UCSD-AML1 (cell line): Measurements from ENCODE around the gene MFSD11.
"Not testable (repeated sequence)": the region's sequence is repeated elsewhere in the genome, so short reads cannot be mapped to it uniquely, and the experiment has no call there.

Experiments used
- DNase-seq: peaks from one replicate; lab custom pipeline; 2025; ENCODE audit not compliant: unreplicated experiment; lab: John Stamatoyannopoulos, UW

MFSD11 gene

GRCh38 chr17:76707985-76708807, 29.7 kb upstream of the MFSD11 start:
- DNase-seq: no peak

GRCh38 chr17:76709077-76709950, 28.6 kb upstream of the MFSD11 start:
- no peak for DNase-seq

- not testable (repeated sequence) for DNase-seq
Observed at GRCh38 chr17:76709951-76710862, 27.7 kb upstream of the MFSD11 start.

DNA sequence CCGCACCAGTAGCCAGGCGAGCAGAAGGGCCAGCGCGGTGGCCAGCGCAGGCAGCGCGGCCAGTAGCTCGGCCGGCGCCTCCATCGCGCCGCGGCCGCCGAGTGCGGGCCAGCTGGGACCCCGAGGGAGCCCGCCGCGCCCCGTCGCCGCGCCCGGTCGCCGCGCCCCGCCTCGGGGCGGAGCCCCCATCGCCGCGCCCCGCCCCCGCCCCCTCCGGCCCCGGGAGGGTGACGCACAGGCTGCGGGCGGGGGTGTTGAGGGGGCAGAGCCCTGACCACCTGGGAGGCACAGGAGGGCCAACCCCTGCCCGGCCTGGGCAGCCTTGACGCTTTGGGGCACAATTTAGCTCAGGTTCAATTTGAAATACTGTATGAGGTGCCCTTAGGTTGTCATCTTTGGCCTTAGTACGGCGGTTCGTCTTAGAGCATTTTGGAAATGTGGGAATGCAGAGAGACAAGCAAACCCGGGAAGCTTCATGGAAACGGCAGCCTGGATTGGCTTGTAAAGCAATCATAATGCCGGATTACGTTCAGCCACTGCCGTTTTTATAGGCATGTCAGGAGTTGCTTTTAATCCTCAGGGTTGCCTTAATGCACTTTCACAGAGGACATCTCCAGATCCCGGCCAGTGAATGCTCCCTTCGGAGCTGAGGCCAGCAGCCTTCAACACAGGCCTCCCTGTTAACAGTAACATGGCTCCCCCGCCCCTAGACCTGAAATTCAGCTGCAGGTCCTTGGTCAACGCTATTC, 26.9 kb upstream of the MFSD11 start, which contains the start of gene MXRA7:
Gene MXRA7 (minus strand): TSS at position 103 of the 749 bp plus-strand sequence. CDS start 19 bp downstream, at position 84.
- DNase-seq: peak; percentile 69

DNA sequence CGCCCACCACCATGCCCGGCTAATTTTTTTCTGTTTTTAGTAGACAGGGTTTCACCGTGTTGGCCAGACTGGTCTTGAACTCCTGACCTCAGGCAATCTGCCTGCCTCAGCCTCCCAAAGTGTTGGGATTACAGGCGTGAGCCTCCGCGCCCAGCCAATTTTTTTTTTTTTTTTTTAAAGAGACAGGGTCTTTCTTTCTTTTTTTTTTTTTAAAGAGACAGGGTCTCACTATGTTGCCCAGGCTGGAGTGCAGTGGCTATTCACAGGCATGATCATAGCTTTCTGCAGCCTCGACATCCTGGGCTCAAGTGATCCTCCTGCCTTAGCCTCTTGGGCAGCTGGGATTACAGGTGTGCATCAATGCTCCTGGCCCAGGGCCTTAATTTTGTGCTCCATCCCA, 25.6 kb upstream of the MFSD11 start:
- DNase-seq: not testable (repeated sequence)

GRCh38 chr17:76713765-76714164, 24.2 kb upstream of the MFSD11 start:
- DNase-seq: no peak

- DNase-seq: no peak
Observed at GRCh38 chr17:76714336-76714735, 23.6 kb upstream of the MFSD11 start.

DNA sequence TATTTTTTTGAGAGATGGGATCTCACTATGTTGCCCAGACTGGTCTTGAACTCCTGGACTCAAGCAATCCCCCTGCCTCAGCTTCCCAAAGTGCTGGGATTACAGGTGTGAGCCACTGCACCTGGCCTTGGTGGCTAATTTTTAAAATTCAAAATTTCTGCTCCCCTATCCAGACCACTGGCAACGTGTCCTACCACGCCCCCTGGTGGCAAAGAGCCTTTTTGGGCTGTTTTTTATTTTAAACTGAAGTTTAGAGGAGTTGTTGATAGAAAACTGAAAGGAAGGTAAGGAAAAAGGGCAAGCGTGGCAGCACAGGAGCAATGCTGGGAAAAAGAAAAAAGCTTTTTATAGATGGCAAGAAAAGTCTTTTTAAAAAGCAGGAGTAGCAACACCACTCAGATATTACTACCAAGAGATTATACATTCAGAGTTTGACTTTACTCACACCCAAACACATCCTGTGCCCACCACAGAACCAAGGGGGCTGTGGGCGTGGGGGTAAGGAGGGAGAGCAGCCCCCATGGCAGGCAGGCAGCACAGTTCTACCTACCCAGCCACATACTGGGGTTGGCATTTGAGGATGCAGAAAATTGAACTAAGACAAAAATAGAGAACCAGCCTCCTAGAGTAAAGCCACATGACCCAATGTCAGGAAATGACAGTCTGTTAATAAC, 23.0 kb upstream of the MFSD11 start:
- peak; percentile 54 for DNase-seq

DNA sequence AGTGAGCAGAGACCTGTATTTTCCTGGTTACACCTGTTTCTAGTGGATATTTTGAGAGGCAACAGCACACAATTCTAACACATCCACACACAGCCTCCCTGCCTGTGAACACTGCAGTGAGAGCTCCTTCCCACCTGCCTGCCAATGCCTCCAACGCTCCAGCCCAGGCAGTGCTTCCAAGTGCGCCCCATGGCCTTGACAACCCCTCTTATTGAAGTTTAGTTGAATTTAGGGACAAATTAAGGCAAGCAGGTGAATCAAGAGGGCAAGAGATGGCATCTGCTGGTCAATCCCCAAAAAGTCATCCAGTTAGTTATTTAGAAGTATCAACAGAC, 22.5 kb upstream of the MFSD11 start:
- no peak for DNase-seq

DNA sequence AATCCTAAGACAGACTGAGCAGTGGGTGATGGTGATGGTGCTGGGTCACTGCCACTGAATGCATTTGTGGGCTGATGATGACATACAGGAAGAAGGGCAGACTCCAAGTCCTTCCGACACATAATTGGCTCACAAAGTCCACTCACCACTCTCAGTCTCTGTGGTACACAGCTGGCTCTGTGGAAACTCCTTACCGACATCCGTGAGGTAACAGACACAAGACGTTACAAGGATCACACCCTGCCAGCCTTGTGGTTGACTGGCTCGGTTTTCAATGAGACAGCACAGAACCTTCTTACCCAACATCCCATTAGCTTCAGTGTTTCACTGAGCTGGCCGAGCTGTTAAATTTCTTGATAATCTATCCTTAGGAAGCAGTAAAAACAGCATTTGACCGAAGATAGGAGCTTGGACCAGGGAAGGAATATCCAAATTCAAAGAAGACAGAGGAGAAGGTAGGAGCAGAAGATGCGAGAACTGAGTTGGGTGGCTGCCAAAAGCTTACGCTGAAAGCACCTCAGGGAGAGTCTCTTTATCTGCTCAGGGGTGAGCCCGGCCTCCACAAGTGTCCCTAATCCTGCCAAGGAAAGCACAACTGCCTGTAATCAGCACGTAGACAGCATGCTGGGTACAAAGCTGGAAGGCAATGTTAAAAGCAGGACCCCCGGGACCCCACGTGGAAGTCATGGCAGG, 21.6 kb upstream of the MFSD11 start:
- peak; percentile 42 for DNase-seq

- no peak for DNase-seq
Observed at GRCh38 chr17:76716839-76717215, 21.1 kb upstream of the MFSD11 start.

GRCh38 chr17:76718516-76718915, 19.4 kb upstream of the MFSD11 start:
- DNase-seq: no peak

DNA sequence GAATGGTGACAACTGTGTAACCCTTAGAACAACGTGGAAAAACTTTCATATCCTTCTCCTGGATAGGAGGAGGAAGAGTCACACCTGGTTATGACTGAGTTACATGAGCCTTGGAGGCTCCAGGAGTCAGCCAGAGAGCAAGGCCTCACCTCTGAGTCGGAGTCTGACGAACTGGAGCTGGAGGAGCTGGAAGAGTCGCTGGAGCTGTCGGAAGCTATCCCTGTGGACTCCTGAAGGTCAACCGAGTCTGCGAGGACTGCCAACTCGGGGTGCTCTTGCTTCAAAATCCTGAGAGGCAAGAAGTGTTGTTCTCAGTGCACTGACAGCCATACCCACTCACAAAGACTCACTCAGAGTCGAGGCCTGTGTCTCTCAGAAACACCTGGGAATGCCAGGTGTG, 17.7 kb upstream of the MFSD11 start:
- DNase-seq: no peak

GRCh38 chr17:76720941-76721340, 17.0 kb upstream of the MFSD11 start:
- DNase-seq: no peak

GRCh38 chr17:76721463-76721862, 16.5 kb upstream of the MFSD11 start:
- DNase-seq: no peak

- no peak for DNase-seq
Observed at GRCh38 chr17:76722279-76722678, 15.6 kb upstream of the MFSD11 start.

DNA sequence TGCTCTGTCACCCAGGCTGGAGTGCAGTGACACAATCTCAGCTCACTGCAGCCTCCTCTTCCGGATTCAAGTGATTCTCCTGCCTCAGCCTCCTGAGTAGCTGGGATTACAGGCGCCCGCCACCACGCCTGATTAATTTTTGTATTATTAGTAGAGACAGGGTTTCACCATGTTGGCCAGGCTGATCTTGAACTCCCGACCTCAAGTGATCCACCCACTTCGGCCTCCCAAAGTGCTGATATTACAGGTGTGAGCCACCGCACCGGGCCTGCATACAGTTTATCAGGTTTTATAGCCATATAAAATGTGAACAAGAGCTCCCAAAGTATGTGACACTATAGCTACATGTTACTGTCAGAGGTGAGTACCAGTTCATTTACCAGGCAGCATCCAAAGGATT, 14.9 kb upstream of the MFSD11 start:
- DNase-seq: not testable (repeated sequence)

DNA sequence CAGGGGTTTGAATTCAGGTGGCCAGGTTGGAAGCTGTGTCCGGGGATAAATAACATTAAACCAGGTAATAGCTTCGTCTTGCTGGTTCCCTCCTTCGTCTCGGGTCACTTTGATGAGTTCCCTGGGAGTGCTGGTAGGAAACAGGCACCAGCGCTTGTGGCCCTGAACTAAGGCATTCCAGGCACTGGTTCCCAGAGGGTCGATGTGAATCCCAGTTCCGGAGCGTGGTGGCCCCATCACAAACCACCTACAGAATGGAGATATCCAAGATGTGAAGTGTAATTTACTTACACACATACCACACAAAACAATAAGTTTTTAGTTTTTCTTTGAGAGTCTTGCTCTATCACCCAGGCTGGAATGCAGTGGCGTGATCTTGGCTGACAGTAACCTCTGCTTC, 14.1 kb upstream of the MFSD11 start:
- DNase-seq: no peak

- DNase-seq: peak; percentile 75
Observed at GRCh38 chr17:76725580-76726230, 12.2 kb upstream of the MFSD11 start.
